ENCODE measurements around the gene KCNJ9.

KCNJ9 gene

GRCh38 chr1:160066829-160067745 is 14.3 kb upstream of the KCNJ9 start:
- no peak for DNase-seq (ENCODE audit: low spot score)

GRCh38 chr1:160068225-160068624 is 13.1 kb upstream of the KCNJ9 start:
- DNase-seq (ENCODE audit: low spot score): no peak

- no peak for DNase-seq (ENCODE audit: low spot score)
Measured at GRCh38 chr1:160069460-160070231, 11.7 kb upstream of the KCNJ9 start, which contains the start of gene KCNJ10. TSS of gene KCNJ10 (minus strand) at chr1:160070160. CDS start at chr1:160042532, 27,628 bp downstream.

- DNase-seq (ENCODE audit: low spot score): peak; percentile 93
Measured at GRCh38 chr1:160070243-160071163, 10.8 kb upstream of the KCNJ9 start.

- no peak for DNase-seq (ENCODE audit: low spot score)
Measured at GRCh38 chr1:160071289-160071688, 10.0 kb upstream of the KCNJ9 start.

- DNase-seq (ENCODE audit: low spot score): no peak
Measured at GRCh38 chr1:160074865-160075264, 6.5 kb upstream of the KCNJ9 start.

GRCh38 chr1:160075836-160076235 is 5.5 kb upstream of the KCNJ9 start:
- no peak for DNase-seq (ENCODE audit: low spot score)

- DNase-seq (ENCODE audit: low spot score): no peak
Measured at GRCh38 chr1:160076295-160076694, 5.0 kb upstream of the KCNJ9 start.

GRCh38 chr1:160077486-160077885 is 3.9 kb upstream of the KCNJ9 start:
- no peak for DNase-seq (ENCODE audit: low spot score)

GRCh38 chr1:160078512-160079195 is 2.7 kb upstream of the KCNJ9 start:
- peak; percentile 79 for DNase-seq (ENCODE audit: low spot score)

- no peak for DNase-seq (ENCODE audit: low spot score)
Measured at GRCh38 chr1:160079448-160079847, 1.9 kb upstream of the KCNJ9 start.

GRCh38 chr1:160080381-160081100 is 797 bp upstream of the KCNJ9 start:
- DNase-seq (ENCODE audit: low spot score): no peak

- DNase-seq (ENCODE audit: low spot score): no peak
Measured at GRCh38 chr1:160082487-160082886, 1.1 kb downstream of the KCNJ9 start.

GRCh38 chr1:160082926-160083325 is 1.6 kb downstream of the KCNJ9 start:
- no peak for DNase-seq (ENCODE audit: low spot score)

GRCh38 chr1:160083968-160084770 is 2.8 kb downstream of the KCNJ9 start:
- peak; percentile 85 for DNase-seq (ENCODE audit: low spot score)

- DNase-seq (ENCODE audit: low spot score): no peak
Measured at GRCh38 chr1:160084771-160085321, 3.5 kb downstream of the KCNJ9 start.

GRCh38 chr1:160085686-160086455 is 4.5 kb downstream of the KCNJ9 start:
- DNase-seq (ENCODE audit: low spot score): peak; percentile 92

- DNase-seq (ENCODE audit: low spot score): no peak
Measured at GRCh38 chr1:160086456-160086892, 5.1 kb downstream of the KCNJ9 start.

All from D341Med (cell line).